ENCODE measurements around the gene NBEAL1.
"Not testable (repeated sequence)": the region's sequence is repeated elsewhere in the genome, so short reads cannot be mapped to it uniquely, and the experiment has no call there.

The NBEAL1 gene

DNA sequence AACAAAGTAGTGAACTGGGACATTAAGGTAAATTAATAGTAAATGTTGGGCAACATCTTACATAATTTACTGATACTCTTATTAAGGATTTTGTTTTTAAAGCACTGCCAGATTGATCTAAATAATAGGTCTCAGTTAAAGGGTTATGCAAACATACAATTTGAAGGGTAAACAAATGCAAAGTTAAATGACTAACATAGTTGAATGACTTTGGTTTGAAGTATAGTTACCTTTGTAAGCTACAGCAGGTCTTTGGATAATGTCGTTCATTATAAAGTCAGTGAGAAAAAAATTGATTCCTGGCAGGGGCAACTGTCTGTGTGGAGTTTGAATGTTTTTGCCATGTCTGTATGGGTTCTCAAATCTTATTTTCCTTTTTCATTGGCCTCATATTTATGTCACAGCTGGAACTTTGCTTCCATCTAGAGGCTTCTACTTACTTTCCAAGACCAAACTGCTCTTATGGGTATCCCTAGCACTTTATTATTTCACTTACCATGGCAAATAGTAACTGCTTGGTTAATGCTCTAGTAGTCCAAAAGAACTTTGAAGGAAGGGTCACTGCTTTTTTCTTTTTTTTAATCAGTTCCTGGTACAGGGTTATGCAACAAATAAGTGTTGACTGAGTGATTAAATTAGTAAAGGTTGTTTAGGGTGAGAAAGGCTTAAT lies 107.8 kb downstream of the NBEAL1 start:
- DNase-seq, result peak; percentile 14

DNA sequence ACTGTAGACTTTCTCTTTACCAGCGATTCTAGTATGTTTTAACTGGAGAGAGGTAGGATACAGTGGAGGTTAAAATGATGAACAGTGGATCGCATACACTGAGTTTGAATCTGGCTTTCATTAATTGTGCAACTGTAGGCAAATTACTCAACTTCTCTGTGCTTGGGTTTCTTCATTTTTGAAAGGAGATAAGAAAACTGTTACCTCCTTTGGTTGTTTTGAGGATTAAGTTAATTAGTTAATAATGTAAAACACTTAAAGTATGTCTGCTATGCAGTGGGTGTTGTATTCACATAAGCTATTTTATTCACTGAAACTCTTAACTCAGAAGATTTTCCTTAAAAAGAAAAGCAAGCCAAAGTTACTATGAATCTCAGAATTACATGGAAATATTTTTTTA lies 112.3 kb downstream of the NBEAL1 start:
- no peak for DNase-seq

DNA sequence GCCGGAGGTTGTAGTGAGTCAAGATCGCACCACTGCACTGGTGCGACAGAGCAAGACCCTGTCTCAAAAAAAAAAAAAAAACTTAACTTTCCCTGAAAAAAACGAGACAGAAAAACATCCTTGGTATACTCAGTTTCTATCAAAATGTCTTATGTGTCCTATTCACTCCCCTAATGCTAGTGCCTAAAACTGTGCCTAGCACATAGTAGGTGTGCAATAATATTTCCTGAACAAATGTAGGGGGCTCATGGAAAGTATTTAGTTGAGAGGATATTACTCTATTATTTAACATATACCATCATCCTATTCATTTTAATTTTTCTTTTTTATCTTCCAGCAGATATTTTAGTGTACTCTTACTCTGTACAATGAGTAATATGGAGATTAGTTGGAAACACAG lies 120.4 kb downstream of the NBEAL1 start:
- no peak for DNase-seq

DNA sequence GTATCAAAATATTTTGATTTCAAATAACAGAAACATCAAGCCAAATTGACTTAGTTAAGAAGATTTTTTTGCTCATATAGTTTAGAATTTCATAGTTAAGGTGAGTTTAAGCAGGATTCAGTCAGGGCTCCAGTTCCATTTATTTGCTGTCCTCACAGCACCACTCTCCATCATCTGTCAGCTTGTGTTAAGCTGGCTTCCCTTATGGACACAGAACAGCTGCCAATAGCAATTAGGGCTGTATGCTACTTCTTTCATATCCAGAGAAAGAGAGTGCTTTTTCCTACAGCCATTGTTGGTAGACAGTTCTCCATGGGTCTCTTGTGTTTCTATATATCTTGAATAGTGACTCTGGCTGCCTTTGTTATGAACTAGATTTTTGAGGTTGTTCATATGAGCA lies 128.7 kb downstream of the NBEAL1 start:
- DNase-seq, result no peak

DNA sequence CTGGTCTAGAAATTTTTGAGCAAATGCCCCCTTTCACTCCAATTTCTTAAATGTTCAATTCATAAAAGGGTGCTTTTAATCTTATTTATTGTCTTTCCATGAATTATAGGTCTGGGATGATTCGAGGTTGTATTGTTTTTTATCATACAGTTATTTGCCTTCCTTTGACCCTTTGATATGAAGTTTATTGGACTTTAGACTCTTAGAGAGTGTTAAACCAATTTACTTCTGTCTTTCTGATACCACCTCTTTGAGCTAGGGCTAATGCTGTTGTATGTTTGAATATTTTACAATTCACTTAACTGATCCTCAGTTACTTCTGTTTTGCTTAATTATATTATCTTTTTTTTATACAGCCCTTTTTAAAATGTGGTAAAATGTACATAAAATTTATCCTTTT lies 134.5 kb downstream of the NBEAL1 start:
- no peak for DNase-seq

DNA sequence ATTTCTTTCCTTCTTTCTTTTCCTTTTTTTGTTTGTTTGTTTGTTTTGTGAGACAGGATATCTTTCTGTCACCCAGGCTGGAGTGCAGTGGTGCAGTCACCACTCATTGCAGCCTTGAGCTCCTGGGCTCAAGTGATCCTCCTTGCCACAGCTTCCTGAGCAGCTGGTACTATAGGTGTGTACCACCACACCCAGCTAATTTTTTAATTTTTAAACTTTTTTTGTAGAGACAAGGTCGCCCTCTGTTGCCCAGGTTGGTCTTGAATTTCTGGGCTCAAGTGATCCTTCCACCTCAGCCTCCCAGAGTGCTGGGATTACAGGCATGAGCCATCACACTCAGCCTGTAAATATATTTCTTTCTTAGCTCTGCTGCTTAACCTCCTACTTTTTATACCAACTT lies 140.7 kb downstream of the NBEAL1 start:
- DNase-seq, result no peak

DNA sequence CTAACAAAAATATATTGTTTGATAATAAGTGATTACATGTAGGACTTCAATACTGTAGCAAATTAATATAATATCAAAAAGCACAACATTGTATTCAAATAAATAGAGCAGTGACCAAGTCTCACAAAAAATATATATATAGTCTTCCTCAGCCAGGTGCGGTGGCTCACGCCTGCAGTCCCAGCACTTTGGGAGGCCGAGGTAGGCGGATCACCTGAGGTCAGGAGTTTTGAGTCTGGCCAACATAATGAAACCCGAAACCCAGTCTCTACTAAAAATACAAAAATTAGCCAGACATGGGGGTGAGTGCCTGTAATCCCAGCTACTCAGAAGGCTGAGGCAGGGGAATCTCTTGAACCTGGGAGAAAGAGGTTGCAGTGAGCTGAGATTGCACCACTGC lies 148.0 kb downstream of the NBEAL1 start:
- not testable (repeated sequence) for DNase-seq

DNA sequence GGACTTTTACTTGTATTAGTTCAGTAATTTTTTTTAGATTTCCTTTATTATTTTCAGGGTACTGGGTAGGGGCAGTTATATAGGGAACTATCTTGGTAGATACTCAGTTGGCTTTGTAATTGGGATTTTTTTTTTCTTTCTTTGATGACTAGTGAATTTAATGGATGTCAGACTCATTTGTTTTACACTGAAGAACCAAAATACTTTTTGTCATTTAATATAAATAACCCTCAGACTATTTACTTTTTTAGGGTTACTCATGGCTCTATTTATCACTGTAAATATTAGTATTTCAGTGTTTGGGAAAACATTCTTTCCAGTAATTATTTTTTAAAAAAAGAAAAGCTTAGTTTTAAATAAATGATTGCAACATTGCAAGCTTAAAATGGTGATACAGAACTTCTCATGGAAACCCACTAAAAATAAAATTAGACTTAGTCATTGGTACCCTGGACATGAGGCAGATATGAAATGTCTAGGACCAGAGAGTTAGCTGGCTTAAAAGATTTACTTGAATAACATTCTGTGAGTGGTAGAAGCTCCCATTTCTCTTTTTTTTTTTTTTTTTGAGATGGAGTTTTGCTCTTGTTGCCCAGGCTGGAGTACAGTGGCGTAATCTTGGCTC lies 149.7 kb downstream of the NBEAL1 start:
- no peak for DNase-seq

DNA sequence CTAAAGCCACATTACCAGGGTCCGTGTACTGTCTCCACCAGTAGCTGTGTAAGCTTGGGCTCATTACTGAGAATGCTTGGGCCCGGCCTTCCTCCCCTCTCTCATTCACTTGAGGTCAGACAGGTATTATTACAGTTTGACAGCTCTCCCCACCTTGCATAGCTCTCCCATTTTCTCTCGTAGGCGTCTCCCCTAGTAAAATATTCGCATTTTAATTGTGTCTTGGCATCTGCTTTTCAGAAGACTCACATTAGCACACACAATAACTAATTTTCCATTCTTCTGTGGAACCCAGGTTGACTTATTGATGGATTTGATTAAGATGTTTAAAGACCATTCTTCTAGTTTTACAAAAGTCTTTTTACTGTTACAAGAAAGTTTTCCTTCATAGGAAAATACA lies 153.1 kb downstream of the NBEAL1 start:
- no peak for DNase-seq

DNA sequence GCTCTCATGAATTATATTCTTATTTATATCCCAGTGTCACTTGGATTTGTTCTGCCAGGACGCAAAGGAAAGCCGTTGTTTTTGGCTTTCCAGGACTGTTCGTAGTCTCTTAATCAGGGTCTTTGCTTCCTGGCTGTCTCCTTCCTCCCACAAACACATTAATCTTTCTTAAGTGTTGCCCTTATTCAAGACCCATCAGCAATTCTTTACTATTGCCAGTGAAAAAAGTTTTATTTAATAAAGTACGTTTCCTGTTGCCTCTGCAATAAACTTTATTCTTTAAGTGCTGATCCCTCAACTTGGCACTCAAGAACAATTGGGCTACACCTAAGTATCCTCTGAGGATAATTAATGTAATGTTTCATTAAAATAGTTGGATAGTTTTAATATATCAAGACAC lies 155.8 kb downstream of the NBEAL1 start:
- DNase-seq, result no peak

DNA sequence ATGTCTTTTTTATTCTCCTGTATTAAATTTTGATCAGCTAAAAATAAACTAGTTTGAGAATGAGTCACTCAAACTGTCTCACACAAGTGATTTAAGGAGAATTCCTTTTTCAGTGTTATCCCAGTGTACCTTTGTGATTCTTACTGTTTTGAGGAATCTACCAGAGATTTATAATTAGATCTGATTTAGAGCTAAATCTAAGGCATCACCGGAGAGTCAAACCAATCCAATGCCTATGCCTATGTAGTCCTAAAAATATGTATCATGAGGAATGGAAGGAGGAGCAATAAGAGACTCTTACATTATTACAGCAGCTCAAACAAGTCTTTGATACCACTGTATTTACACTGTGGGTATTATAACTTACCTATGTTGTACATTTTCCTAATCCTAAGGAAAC lies 160.7 kb downstream of the NBEAL1 start:
- no peak for DNase-seq

DNA sequence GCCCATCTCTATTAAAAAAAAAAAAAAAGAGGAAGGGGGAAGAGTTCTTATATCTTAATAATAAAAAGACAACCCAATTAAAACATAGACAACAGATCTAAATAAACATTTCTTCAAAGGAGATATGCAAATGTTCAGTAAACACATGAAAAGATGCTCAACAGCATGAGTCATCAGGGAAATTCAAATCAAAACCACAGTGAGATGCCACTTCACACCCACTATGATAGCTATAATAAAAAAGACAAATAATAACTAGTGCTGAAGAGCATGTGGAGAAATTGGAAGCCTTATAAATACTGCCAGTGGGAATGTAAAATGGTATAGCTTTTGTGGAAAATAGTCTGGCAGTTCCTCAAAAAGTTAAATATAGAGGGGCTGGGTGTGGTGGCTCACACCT lies 162.7 kb downstream of the NBEAL1 start:
- DNase-seq, result no peak

DNA sequence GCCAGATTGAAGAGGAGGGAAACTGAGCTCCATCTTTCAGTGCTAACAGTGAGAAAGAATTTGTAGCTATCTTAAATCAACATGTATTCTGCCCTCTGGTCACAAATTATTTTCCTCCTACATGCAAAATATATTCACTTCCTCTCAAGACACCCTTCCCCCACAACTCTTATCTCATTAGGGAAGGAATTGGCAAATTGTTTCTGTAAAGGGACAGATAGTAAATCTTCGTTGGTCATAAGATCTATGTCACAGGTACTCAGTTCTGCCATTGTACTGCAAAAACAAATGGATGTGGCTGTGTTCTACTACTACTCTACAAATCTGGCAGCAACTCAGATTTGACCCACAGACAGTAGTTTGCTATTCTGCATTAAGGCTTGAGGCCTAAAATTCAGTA lies 171.2 kb downstream of the NBEAL1 start:
- DNase-seq, result no peak

DNA sequence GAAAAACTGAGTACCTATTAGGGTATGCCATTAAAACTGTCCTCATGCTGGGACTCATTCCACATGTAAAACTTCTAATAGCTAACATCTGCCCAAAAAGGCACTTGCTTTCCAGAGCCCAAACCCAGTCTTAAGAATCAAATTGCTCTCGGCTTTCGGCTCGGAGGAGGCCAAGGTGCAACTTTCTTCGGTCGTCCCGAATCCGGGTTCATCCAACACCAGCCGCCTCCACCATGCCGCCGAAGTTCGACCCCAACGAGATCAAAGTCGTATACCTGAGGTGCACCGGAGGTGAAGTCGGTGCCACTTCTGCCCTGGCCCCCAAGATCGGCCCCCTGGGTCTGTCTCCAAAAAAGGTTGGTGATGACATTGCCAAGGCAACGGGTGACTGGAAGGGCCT lies 175.9 kb downstream of the NBEAL1 start:
- DNase-seq, result not testable (repeated sequence)

DNA sequence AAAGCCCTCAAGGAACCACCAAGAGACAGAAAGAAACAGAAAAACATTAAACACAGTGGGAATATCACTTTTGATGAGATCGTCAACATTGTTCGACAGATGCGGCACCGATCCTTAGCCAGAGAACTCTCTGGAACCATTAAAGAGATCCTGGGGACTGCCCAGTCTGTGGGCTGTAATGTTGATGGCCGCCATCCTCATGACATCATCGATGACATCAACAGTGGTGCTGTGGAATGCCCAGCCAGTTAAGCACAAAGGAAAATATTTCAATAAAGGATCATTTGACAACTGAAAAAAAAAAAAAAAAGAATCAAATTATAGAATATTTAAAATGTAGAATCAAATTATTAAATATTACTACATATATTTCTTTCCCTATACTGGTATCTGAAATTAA lies 176.4 kb downstream of the NBEAL1 start:
- not testable (repeated sequence) for DNase-seq

DNA sequence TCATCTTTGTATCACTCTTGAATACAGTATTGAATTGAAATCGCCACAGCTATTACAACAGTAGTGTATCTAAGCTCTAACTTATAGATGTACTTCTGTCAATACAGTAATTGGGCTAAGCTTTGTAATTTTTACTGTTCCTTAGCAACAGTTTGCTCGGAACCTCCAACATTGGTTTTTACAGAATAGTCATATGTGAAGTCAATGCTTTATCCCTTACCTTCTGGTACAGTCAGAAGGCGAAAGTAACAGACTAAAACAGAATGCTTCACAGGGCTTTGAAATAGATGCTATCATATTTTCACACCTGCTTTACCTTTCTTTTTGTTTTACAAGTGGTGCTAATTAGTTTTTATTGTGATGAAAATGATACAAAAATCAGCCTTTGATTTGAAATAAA lies 177.3 kb downstream of the NBEAL1 start:
- DNase-seq, result no peak

DNA sequence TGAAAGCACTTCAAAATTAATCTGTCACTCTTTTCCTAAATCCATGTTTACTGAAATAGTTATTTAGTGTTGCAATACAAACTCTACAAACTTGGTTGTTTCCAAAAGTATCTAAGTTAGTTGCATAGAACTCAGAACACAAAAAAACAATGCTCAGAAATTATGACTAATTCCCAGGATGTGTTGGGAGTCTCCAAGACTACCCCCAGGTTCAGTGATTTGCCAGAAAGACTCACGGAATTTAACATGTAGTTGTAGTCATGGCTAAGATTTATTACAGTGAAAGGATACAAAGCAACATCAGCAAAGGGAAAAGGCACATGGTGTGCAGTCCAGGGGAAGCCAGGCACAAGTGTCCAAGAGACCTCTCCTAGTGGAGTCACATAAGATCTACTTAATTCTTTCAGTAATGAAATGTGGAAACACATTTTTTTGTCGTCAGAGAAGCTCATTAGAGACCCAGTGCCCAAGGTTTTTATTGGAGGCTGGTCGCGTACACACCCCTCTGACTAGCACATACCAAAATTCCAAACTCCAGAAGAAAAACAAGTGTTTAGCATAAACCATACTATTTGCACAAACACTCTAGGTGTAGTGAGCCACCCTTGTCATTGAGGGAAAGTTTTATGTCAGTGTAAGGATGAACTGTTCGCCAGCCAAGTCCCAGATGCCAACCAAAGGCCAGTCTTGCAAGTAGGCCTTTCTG lies 180.8 kb downstream of the NBEAL1 start:
- no peak for DNase-seq

DNA sequence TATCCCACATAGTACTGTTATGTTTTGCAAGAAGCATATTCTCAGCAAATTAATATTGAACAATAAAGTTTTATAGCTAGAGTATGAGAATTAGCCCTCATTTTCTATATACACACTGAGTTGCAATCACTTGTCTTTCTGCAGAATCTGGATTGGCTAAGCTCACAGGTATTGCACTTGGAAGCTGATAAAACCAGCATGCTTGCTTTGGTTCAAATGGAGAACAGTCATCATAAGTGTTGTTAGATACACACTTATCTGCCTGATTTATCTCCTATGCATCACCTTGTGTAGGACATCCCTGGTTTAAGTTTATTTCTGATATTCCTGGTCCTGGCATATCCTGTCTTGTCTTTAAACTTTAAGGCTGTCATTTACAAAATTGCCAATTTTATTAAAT lies 186.2 kb downstream of the NBEAL1 start:
- no peak for DNase-seq

DNA sequence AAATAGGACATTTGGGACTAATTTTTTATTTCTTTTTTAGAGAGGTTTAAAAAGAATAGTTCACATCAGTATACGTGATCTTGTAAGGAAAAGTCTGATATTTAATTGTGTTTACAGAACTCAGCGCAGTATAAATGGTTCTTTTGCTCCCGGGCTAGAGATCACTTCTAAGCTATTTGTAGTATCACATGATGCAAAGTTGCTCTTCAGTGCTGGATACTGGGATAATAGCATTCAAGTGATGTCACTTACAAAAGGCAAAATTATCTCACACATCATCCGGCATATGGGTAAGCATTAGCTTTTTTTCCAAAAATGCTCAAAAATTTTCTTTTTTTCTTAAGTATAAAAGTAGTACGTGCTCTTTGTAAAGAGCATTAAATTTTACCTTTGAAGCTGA lies 186.8 kb downstream of the NBEAL1 start:
- no peak for DNase-seq

DNA sequence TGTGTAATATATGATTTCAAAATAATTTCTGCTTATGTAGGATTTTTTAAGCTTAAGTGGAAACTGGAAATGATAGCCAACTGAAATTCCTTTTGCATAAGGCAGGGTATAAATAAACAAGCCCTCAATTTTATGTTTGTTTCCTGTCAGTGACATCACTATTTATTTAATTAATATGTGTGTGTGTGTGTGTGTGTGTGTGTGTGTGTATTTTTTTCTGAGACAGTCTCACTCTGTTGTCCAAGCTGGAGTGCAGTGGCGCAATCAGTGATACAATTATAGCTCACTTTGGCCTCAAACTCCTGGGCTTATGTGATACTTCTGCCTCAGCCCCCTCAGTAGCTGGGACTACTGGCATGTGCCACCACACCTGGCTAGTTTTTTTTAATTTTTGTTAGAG lies 194.9 kb downstream of the NBEAL1 start:
- no peak for DNase-seq

DNA sequence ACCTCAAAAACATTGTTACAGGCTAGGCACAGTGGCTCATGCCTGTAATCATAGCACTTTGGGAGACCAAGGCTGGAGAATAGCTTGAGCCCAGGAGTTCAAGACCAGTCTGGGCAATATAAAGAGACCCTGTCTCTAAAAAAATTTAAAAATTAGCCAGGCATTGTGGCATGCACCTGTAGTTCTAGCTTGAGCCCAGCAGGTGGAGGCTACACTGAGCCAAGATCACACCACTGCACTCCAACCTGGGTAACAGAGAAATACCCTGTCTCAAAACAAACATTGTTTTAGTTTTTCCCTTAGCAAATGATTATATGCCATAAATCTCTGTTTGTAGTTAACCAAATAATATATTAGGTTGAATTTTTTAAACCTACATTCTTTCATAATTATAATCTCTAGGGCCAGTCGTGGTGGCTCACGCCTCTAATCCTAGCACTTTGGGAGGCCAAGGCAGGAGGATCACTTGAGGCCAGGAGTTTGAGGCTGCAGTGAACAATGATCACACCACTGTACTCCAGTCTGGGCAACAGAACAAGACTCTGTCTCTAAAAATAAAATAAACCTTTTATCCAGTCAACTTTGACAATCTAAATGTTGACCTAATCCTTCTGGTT lies 210.9 kb downstream of the NBEAL1 start:
- DNase-seq, result no peak

DNA sequence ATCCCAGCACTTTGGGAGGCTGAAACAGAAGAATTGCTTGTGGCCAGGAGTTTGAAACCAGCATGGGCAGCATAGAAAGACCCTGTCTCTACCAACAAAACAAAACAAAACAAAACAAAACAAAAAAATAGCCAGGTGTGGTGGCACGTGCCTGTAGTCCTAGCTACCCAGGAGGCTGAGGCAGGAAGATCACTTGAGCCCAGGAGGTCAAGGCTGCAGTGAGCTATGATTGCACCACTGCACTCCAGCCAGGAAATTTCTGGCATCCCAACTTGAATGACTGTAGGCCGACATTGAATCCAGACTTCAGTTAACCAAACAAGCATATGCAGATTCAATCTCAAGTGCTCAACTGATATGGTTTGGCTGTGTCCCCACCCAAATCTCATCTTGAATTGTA lies 215.0 kb downstream of the NBEAL1 start:
- DNase-seq, result not testable (repeated sequence)

DNA sequence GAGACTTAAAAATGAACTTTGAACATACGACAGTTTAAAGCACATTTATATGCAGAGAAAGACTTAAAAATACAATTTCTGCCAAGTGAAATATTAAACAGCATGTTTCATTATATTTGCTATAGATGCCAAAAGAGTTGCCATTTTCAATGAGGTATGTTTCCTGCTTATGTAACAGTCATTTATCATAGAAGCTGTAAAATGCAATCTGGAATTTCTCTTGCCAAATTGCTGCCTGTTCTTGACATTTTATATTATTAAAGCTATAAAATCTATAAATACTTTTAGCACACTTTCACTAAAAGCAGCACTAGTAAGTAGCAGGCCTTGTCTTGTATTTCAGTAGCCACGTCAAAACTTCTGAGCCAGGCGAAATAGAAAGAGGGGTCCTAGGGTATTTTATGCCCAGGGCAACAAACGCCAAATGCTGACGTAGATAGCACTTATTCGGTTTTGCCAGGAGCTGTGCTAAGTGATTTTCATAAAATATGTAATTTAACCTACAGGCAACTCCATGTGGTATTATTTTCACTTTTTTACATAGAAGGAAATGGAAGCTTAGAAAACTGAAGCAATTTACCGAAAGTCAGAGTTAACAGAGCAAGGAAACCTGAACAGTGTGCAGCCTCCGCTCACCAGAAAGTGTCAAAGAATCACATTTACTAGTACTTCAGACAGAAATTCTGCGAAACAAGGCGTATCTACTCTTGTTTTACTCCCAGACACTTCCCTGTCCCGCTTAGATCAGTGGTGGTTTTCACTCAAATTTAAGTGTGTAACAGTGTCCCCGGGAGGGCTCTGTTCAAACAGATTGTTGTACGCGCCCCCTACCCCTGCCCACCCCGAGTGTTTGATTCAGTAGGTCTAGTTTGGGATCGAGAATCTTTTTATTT lies 222.9 kb downstream of the NBEAL1 start:
- no peak for DNase-seq

Data from suppressor macrophage treated with lipopolysaccharide for 4 hours (primary cell).